GM19328 (cell line): ENCODE measurements around the gene GALM.

Experiments
- ATAC-seq: cut with Tn5 transposase; IDR thresholded peaks from one replicate; pipeline ENCODE4 v1.9.1; 2021; ENCODE audit warnings: mild to moderate bottlenecking, moderate library complexity; ENCODE audit not compliant: unreplicated experiment

Gene GALM

DNA sequence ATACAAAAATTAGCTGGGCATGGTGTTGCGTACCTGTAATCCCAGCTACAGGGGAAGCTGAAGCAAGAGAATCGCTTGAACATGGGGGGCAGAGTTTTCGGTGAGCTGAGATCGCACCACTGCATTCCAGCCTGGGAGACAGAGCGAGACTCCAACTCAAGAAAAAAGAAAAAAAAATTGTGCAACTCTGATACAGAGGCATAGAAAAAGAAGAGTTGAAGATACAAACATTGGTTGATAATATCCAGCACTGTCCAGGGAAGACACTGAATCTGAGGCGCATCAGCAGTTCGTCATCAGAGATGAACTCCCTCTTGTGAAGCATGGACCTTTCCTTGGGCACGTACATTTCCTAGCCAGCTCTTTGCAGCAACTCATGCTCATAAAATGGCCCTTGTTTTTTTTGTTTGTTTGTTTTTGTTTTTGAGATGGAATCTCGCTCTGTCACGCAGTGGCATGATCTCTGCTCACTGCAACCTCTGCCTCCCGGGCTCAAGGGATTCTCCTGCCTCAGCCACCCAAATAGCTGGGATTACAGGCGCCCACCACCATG, 16.7 kb upstream of the GALM start:
- ATAC-seq = no peak

DNA sequence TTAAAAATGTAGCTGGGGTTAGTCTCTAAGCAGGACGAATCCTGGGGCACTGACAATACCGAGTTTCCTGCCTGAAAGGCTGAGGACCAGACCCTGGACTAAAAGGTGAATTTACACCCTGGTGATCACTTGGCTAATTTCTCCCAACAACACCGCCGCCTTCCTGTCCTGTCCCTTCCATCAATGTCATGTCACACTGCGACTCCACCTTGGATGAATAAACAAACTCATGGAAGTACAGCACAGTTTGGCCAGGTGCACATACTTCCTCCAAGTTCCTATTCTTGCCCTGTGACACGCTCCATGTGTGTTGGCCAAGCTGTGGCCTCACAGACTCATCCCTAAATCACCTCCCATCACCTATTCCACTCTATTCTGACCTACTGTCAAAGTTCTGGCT, 15.9 kb upstream of the GALM start:
- ATAC-seq = no peak

GRCh38 chr2:38650717-38651116, 15.2 kb upstream of the GALM start:
- ATAC-seq = no peak

GRCh38 chr2:38652431-38653273, 13.3 kb upstream of the GALM start:
- no peak for ATAC-seq

DNA sequence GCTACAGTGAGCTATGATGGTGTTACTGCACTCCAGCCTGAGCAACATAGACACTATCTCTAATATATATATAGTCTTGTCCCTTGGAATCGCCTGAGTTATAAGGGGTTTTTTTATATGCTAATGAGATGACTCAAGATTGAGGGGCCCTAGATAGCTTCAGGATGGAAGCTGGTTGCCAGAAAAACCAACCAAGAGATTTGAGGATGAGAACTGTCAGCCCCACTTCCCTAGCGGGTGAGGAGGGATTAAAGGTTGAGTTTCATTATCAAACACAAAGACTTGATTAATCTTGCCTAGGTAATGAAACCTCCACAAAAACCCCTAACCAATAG, 12.6 kb upstream of the GALM start:
- no peak for ATAC-seq

DNA sequence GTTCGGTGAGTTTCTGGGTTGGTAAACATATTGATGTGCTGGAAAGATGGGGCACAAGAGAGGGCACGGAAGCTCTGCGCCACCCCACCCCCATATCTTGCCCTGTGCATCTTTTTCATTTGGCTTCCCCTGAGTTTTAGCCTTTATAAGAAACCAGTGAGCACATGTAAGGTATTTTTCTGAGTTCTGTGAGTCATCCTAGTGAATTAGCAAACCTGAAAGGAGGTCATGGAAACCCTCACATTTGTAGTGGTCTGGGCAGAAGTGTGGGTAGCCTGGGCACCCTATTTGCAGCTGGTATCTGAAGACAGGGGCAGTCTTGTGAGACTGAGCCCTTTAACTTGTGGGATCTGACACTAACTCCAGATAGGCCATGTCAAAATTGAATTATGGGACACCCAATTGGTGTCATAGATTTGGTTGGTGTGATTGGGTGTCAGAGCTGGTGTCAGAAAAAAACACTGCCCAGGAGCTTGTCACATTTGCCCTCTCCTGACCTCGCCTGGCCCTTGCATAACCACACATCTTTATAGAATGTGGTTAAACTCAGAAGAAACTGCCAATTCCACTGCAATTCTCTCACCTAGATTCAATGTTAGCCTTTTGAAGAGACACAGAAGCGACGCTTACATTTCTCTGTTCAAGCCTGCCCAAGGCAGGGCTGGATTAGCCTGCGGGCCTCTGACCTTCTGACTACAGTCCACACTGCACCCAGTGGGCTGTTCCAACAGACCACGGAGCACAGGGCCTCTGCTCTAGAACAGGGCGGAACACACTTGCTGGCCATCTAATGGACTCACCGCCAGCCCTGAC, 12.0 kb upstream of the GALM start:
- no peak for ATAC-seq

DNA sequence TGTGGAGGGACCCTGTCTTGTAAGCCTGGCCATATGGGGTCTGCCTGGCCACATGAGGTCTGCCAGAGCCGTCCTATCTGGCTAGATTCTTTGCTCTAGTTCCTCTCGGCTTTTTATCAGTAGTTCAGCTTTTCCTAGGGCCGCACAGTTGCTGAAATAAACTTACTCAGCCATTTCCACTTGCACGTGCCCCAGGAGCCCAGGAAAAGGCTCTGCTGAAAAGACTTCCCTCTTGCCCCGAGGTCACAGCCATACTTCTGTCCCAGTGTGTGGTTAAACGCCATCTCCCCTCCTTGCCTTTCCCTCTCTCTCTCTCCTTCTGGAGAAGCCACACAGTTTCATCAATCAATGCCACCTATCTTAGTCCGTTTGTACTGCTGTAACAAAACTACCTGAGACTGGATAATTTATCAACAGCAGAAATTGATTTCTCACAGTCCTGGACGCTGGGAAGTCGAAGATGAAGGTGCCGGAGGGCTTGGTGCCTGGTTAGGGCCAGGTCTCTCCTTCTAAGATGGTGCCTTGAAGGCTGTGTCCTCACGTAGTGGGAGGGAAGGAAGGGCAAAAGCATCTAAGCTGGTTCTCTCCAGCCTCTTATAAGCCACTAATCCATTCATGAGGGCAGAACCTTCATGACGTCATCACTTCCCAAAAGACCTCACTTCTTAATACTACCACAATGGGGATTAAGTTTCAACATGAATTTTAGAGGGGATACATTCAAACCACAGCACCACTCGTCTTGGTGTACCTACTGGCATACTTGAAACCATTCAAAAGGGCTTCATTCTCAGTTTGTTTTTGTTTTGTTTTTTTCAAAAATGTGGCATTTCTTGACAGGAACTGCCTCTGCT, 11.2 kb upstream of the GALM start:
- ATAC-seq = no peak

DNA sequence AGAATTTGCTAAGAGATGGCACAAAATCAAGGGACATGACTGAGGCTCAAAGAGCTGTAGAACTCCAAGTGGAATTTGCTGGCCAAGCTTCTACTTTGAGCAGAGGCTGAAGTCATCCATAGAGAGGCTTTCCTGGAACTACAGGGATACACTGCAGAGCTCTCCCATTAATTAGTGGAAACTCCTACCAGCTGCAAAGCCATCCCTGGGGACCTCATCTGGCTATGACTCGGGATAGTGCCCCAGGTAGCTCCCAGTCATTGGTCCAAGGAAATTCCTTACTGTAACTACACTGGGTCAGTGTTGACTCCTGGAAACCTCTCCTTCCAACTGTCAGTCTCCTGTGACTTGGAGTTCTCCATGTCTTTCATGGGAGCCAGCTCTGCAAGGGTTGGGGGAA, 10.5 kb upstream of the GALM start:
- ATAC-seq = no peak

GRCh38 chr2:38656866-38657480, 8.9 kb upstream of the GALM start:
- ATAC-seq = no peak

GRCh38 chr2:38658613-38659012, 7.3 kb upstream of the GALM start:
- ATAC-seq = no peak

DNA sequence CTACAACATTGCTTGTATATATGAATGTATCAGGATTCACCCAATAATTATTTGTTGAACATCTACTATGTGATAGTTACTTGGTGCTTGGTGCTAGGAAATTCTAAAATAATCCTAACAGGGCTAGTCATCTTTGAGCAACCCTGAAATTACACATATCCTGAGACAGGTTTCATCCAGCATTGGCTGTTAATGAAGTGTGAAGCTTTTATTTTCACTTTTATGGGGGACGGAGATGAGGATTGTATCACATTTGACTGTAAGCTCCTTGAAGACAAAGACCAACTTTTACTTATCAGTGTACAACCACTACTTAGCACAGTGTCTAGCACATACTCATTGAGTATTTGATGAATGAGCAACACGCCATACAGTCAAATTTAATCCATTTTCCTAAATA, 6.8 kb upstream of the GALM start:
- ATAC-seq = no peak

GRCh38 chr2:38660282-38660681, 5.6 kb upstream of the GALM start:
- no peak for ATAC-seq

GRCh38 chr2:38661306-38661705, 4.6 kb upstream of the GALM start:
- ATAC-seq = no peak

- no peak for ATAC-seq
Observed at GRCh38 chr2:38666556-38666910, 619 bp downstream of the GALM start.

DNA sequence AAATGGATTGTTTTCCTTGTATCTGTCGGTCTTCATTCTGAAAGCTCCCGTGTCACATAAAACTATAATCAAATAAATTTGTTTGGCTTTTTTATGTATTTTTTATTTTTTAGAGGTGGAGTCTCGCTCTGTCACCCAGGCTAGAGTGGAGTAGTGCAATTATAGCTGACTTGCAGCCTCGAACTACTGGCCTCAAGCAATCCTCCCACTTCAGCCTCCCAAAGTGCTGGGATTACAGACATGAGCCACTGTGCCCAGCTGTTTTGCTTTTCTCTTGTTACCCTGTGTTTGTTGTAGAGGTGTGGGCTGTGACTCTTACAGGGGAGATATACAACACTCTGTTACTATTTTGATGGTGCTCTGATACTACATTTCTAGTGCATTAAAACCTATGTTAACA, 2.2 kb downstream of the GALM start:
- ATAC-seq = no peak

DNA sequence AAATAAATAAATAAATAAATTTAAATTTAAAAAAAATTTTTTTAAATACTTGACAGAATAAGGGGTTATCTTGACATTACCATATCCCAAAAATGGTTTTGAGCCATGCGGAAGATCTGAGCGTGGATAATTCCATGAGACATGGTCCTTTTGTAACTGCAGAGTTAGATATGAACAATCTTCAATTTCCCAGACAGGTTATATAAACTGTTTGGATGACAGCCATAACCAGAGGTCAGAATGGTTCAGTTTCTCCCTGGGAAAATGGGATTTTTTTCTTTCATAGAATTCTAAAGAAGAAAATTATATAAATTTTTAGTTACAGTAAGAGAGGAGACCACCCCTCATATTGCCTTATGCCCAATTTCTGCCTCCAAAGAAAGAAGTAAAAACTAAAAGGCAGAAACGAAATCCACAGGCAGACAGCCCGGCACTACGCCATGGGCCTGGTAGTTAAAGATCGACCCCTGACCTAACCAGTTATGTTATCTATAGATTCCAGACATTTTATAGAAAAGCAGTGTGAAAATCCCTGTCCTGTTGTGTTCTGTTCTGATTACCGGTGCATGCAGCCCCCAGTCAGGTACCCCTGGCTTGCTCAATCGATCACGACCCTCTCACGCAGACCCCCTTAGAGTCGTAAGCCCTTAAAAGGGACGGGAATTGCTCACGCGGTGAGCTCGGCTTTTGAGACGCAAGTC, 3.0 kb downstream of the GALM start:
- ATAC-seq = no peak

DNA sequence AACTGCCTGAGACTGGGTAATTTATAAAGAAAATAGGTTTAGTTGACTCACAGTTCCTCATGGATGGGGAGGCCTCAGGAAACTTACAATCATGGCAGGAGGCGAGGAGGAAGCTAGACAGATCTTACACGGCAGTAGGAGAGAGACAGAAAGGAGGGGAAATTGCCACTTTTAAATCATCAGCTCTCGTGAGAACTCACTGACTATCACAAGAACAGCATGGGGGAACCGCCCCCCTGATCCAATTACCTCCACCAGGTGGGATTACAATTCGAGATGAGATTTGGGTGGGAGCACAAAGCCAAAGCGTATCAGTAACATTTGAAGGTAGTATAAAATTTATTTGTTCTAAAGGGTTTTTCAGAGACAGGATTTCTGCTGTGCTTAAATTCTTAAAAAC, 5.4 kb downstream of the GALM start:
- ATAC-seq = no peak

DNA sequence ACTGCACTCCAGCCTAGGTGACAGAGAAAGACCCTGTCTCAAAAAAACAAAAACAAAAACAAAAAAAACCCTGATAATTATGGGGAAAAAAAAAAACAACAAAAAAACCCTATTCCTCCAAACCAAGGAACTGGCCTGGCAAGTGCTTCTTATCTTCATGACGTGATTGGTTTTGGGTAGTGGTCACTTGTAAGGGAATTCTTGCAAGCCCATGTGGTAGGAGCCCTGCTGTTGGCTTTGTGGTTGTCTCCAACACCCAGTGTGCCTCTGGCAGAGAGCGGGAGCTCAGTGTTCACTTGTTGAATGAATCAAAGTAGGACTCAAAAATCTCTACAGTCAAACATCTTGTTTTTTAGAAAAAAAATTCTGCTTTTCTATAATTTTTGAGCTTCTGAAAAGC, 6.0 kb downstream of the GALM start:
- no peak for ATAC-seq

DNA sequence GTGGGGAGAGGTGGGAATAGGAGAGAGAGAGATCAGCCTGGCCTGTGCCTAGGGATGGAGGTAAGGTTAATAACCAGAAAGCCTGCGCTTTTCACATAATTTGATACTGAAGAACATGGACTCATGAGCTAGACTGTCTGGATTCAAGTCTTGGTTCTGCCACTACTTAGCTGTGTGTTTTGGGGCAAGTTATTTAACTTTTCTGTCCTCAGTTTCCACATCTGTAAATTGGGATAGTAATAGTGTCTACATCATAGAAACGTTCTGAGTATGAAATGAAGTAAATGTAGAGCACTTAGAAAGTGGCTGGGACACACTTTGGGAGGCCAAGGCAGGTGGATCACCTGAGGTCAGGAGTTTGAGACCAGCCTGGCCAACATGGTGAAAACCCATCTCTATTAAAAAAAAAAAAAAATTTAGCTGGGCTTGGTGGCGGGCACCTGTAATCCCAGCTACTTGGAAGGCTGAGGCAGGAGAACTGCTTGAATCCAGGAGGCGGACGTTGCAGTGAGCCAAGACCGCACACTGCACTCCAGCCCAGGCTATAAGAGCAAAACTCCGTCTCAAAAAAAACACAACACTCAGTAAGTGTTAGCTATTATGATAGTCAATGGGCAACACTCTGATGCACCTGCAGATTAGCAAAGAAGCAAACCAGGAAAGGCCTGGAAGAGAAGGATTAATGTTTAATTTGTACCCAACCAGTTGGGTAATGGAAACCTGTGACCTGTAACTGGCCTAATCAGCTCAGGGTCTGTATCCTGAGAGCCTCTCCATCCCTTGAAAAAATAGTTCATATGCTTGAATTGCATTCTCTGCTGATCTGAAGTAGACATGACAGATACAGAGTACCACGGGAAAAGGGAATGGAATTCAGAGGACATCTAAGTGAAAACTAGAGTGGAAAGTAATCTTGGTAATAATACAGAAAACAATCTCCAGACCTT, 6.8 kb downstream of the GALM start:
- ATAC-seq = no peak
